Stimulated activated CD8-positive, alpha-beta memory T cell treated with anti-CD3 and anti-CD28 coated beads, Interleukin-7, amount 100 ng/mL, for 48 hours (primary cell): ENCODE results near the gene CPA5.
"Not testable (repeated sequence)": the region's sequence is repeated elsewhere in the genome, so short reads cannot be mapped to it uniquely, and the experiment has no call there.

ENCODE experiments used
- DNase-seq, 2 donors: peaks; one replicate each; pipeline ENCODE4 v3.0.0-alpha.2; 2020; ENCODE audit warnings: low read depth in 1 of 2; ENCODE audit errors: extremely low read depth in 1 of 2

Gene CPA5, protein sequence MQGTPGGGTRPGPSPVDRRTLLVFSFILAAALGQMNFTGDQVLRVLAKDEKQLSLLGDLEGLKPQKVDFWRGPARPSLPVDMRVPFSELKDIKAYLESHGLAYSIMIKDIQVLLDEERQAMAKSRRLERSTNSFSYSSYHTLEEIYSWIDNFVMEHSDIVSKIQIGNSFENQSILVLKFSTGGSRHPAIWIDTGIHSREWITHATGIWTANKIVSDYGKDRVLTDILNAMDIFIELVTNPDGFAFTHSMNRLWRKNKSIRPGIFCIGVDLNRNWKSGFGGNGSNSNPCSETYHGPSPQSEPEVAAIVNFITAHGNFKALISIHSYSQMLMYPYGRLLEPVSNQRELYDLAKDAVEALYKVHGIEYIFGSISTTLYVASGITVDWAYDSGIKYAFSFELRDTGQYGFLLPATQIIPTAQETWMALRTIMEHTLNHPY

DNA sequence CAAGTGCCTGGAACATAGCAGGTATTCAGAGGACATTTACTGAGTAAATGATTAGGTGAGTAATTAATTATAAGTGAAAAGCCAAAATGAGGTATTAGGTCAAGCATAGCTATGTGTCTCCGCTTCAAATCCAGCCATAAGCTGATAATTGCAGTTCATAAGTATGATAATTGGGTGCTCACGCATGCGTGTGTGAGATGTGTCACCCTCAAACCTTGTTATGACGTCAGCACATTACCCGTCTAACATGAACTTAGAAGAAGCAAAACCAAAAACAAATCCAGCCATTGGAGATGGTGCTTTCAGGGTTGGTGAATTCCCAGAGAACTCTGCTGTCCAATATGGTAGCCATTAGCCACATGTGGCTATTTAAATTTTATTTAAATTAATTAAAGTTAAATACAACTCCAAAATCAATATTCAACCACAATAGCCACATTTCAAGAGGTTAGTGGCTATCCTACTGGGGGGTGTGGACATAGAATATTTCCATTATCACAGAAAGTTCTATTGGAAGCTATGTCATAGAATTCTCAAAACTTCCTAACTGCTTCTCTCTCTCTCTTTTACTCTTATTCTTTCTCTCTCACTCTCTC, at the start of gene CPA5:
Gene CPA5, plus strand, starts transcription at position 546 of the 596 bp plus-strand sequence. CDS start 1,670 bp downstream, outside the sequence.
- no peak for DNase-seq

DNA sequence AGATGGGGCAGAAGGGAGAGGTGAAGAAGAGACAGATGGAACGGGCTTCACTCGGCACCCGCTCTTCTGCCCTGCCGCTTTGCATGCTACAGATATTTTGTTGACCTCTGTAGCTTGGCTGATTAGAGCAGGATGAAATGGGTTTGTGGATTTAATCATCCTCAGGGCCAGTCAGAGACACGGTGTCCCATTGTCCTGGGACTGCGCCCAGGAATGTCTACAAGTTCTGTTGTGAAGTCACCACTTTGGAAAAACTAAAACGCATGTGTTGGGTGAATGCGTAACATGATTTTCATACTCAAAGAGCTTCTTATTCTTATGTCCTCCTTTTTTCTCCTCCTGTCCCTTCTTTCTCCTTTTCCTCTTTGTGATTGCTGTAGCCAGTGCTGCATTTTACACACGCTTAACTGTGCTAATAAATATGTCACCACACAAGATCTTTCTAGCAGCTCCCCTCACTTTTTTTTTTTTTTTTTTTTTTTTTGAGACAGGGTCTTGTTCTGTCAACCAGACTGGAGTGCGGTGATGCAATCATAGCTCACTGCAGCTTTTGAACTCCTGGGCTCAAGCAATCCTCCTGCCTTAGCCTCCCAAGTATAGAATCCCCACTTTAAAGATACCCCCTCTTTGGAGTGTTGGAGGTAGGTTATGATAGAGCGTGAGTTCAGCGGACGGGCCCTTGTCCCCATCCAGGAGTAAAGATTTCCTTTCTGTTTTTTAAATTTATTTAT, 48.2 kb upstream of the CPA5 start:
- no peak for DNase-seq

DNA sequence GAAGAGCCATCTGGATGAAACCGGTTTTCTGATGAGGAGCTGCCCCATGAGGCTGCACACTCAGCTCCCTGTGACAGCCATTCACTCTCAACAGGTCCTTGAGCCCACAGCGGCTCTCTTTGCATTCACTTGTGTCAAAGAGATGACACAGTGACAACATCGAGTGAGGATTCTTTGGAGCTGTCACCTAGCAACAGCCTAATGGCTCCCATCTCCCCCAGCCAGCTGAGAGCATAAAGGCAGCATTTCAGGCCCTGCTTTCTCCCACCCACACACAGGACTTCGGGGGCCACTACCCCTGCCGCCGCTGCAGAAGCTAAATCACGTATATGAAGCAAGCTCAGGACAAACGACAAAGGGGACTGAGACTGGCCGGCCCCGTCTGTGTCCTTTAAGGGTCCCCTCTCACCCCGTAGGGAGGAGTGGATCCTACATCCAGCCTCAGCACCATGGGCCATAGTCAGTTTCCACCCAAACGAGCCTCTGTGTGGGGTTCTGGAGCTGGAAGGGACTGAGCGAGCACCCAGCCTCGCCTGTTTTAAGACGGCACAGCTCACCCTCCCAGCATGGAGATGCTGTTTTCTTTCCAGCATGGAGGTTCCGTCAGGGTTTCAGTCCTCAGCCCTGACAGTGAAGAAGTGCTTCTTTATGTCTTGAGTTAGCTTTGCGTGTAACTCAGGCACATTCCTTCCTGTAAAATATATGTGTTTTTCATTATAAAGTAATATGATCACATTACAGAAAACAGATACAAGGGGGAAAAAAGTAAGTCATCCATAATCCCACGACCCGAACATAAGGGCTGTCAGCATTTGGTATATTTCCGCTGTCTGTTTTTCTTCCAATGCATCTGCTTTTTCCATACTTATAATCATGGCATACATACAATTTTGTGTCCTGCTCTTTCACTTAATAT, 46.7 kb upstream of the CPA5 start:
- DNase-seq, result no peak

DNA sequence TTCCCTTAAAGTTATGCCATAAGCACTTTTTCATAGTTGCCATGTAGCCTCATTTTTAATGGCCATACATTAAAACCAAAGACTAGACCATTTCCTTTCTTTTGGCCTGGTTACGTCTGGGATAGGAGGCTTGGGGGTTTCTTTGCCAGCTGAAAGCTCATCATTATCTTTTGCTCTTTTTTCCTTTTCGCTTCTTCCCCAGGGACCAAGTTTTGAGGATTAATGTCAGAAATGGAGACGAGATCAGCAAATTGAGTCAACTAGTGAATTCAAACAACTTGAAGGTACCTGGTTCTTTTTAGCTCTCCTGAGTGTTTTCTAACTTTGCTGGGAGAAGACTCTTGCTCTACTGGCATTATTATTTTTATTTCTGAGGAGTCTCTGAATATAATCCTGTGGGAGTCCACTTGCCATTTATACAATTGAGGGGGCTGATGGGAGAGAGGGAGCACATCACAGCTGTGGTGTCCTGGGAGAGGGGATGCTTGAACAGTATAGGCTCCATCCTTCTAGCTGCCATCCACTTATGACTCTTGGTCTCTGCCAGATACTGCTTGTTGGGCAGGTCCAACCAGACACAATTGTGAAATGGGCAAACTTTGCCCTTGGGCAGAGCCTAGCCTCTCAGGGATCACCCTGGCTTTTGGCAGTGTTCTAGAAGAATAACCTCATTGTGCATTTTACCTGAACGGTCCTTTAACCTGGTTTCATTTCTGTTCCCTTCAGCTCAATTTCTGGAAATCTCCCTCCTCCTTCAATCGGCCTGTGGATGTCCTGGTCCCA, 45.9 kb upstream of the CPA5 start:
- DNase-seq, result no peak

DNA sequence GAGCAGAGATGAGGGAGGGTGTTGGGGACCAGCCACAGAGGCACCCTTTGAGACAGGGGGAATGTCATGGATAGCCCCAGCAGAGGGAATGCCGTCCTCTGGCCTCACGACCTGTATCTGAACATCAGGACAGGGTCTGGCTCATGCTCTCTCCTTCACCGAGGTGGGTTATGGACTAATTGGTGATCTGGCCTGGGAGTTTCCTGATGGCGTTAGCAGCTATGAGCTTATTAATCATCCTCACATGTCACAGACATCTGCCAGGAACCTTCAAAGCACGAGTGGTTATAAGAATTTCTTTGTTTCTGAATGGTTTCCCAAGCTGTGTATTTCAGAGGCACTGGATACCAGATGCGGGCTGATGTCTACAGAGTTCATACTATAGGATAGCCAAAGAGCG, 44.8 kb upstream of the CPA5 start:
- DNase-seq, result no peak

DNA sequence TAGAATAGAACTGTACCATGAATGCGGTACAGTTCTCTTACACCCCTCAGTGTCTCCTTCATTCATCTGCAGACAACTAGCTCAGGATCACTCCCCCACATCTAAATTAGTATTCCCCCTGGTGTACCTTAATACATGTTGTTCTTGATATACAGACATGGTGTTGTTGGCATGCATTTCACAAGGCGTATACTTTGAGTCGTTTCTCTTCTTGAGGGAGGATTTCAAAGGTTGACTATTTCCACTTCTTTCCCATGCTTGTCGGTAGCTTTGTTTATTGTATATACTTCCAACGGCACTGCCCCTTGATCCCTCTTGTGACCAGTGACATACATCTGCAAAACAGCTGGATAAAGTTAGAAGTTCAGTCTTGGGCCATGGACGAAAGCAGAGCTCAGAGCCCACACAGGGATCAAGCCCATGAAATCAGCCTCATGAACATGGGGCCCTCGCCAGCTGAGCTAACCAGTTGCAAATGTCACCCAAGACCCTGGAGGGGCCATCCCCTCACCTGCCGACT, 43.1 kb upstream of the CPA5 start:
- DNase-seq, result no peak

DNA sequence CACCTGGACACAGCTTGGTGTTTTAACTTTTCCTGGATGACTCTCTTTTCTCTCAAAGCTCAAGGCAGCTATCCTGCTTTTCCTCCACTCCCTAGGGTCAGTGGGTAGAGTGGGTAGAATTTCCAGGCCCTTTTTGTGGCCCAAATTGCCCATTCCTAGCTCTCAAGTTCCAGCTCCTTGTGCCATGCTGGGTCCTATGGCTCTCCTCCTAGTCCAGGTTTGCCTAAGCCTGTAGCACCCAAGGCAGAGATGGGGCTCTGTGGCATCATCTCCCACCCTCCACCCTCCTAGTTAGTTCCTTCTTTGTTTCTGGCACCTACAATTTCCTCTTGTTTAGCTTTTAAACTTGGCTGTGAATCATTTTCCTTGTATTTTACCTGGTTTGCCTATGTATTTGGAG, 42.0 kb upstream of the CPA5 start:
- DNase-seq, result no peak

DNA sequence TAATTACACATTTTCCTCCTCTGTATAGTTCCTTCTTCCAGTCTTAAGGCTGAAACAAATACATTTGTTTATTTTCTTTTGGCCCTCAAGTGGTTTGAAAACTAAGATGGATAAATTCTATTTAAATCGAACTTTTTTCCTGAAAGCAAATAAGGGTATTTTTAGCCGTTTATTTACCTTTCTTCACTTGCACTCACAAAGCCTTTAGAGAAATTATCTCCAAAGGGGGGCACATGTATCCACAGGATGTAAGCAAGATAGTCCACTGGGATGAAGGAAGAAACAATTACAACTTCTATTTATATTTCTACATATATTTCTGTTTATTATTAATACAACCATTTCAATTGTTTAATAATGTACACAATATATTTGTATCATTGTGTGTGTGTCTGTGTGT, 41.5 kb upstream of the CPA5 start:
- no peak for DNase-seq

DNA sequence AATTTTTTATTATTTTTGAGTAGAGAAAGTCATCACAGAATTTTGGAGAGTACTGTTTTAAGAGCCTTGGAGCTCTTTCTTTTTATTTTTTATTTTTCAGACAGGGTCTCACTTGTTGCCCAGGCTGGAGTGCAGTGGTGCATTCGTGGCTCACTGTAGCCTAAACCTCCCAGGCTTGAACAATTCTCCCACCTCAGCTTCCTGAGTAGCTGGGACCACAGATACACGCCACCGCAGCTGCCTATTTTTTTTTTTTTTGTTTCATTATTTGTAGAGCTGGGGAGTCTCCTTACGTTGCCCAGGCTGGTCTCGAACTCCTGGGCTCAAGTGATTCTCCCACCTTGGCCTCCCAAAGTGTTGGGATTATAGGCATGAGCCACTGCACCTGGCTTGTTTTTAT, 41.1 kb upstream of the CPA5 start:
- no peak for DNase-seq

DNA sequence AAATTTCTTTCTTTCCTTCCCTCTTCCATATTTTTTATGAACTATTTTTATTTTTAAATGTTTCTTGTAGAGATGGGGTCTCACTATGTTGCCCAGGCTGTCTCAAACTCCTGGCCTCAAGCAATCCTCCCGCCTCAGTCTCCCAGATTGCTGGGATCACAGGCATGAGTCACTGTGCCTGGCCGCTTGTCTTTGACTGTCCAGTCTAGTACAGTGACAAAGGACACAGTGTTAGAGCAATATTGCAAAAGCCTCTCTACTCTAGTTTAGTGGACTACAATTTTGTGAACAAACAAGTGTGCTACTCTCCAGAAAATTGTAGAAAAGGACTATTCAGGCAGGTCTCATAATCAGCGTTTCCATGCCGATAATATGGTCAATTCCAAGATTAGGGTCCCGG, 40.6 kb upstream of the CPA5 start:
- DNase-seq, result no peak

DNA sequence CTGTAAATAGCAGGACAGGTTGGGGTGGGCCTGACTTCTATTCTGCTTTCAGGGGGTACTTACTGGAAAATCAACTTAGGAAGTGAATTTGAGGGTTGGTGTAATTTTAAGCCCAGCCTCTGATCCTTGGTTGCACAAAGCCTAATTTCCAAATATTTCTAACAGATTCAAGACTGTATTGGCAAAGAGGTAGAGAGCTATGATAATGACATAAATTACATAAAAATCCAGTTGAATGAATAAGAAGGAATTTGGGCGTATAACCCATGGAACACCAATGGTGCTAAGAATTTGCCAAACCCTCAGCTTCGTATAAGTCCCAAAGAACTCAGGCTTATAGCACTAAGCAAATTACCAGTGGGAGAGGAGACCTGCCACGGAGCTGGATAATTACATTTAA, 39.7 kb upstream of the CPA5 start:
- no peak for DNase-seq

DNA sequence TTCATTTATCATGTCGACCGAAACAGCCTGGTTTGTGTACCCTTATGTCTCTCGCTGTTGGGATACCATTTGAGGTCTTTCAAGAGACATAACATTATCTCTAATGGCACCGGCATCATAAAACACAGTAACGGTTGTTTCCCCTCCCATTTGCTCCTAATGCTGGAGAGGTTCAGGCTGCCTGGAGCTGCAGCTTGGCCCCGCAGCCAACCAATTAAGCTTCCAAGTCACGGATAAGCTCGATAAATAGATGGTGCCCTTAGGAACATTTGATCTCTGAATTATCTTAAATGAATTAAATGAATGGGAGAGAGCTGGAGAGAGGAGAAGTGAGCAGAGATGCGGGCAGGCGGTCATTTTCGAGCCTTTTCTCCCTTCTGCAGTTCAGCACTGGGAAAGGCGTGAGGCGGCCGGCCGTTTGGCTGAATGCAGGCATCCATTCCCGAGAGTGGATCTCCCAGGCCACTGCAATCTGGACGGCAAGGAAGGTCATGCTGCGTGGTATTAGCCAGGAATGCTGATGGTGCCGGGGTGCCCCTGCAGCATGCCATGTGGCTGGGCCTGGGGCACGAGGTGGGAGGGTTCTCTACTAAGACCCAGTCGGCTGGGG, 39.1 kb upstream of the CPA5 start:
- no peak for DNase-seq

DNA sequence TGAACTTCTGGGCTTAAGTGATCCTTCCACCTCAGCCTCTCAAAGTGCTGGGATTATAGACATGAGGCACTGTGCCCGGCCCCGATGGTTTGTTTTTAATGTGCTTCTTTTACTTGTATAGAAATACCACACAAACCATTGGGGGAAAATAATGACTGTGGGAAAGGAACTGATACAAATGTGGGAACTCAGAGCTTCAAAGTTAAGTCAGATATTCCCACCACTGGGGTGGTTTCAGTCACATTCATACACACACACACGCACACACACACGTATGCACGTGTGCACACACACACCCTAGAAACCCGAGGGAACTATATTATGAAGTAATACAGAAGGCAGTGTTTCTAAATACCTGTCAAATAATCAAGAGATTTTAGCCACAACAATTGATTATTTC, 34.6 kb upstream of the CPA5 start:
- no peak for DNase-seq

DNA sequence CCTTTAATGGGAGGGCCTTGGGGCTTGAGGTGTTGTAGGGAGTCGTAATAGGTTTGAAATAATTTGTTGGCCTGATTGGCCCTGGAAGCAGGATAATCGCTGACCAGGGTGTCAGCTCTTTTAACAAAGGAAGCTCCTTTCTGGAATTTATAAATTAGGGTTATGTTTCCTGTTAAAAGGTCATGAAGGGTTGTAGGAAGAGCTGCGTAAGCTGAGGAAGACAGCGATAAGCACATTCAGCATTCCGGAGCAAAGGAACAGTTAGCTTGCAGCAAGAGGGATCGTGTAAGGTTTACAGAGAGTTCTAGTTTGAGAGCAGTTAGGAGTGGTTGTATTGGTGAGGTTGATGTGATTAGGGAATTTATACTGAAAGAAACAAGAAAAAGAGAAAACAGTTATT, 30.3 kb upstream of the CPA5 start:
- DNase-seq, result no peak

DNA sequence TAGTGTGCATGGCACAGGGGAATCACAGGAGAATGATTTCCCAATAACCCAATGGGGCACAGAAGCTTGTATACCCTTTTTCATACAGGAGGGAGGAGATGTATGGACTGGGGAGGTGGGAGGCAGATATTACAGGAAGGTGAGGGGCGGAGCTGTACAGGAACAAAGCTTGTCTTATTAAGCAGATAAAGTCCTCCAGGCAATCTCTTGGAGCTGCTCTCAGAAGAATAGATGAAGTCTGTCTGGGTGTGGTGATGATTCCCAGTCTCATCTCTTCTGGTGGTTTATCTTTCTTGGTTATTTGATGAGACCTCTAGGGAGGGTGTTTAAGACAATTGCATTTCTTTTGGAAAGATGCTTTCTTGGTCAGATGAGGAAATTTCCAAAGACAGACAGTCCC, 25.1 kb upstream of the CPA5 start:
- no peak for DNase-seq

DNA sequence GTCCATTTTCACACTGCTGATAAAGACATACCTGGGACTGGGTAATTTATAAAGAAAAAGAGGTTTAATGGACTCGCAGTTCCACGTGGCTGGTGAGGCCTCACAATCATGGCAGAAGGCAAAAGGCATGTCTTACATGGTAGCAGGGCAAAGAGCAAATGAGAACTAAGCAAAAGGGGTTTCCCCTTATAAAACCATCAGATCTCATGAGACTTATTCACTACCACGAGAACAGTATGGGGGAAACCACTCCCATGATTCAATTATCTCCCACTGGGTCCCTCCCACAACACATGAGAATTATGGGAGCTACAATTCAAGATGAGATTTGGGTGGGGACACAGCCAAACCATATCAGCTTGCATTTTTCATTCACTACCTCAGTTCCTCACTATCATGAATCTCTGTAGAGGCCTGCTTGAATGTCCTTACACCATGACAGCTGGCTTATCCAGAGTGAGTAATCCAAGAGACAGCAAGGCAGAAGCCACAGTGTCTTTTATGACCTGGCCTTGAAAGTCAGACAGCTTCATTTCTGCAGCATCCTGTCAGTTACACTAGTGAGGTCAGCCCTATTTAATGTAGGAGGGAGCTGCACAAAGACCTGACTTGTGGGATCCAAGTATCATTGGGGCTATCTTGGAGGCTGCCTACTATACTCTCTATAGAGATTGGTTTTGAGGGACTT, 22.9 kb upstream of the CPA5 start:
- DNase-seq, result not testable (repeated sequence)

DNA sequence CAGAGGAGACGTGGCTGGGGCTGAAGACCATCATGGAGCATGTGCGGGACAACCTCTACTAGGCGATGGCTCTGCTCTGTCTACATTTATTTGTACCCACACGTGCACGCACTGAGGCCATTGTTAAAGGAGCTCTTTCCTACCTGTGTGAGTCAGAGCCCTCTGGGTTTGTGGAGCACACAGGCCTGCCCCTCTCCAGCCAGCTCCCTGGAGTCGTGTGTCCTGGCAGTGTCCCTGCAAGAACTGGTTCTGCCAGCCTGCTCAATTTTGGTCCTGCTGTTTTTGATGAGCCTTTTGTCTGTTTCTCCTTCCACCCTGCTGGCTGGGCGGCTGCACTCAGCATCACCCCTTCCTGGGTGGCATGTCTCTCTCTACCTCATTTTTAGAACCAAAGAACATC, 22.0 kb upstream of the CPA5 start:
- DNase-seq, result no peak

DNA sequence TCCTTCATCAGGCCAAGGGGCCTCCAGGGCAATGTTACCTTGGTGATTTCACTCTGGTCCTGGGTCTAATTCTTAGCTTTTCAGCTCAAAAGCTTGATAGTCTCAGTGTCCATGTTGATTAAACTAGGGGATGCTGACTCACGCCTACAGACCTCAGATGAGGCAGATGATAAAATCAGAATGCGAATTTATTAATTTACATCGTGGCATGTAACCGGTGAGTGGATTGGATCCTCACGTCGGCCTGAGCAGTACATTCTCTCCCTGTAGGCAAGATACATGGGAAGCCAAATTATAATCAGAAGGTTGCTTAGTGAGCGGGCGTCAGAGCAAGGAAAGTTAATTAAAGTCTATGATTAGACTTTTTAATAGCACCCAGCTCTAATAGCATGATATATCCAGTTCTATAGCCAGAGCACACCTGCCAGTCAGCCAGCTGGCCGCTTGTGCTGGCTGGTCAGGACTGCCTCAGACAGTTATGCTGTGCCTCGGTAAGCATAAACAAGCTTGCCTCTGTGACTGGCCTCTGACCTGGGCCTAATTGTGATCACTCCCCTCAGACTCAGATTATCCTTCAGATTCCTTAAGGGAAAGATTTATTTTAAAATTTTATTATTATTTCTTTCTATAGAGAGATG, 20.2 kb upstream of the CPA5 start:
- DNase-seq, result no peak
